HAP-1 (cell line): Measurements from ENCODE around the gene SEC61A1.

ENCODE experiments used
- DNase-seq, 2 experiments: peaks; one replicate each; pipeline ENCODE4 v3.0.0-alpha.2; 2016 to 2020; ENCODE audit warnings: low spot score in 2 of 2
- H3K27me3 ChIP-seq: fragments of 250-450 bp; sonication (Bioruptor Pico); 2 replicates; pipeline ENCODE4 v1.5.1; 2020; ENCODE audit warnings: low read depth, mild to moderate bottlenecking, moderate library complexity
- H3K36me3 ChIP-seq: fragments of 250-450 bp; sonication (Bioruptor Pico); replicated peaks from 2 replicates; pipeline ENCODE4 v1.5.1; 2020; ENCODE audit warnings: mild to moderate bottlenecking
- H3K4me1 ChIP-seq: fragments of 250-450 bp; sonication (Bioruptor Pico); 2 replicates; pipeline ENCODE4 v1.5.1; 2020; ENCODE audit warnings: mild to moderate bottlenecking
- H3K4me3 ChIP-seq: fragments of 250-450 bp; sonication (Bioruptor Pico); 2 replicates; pipeline ENCODE4 v1.5.1; 2020; ENCODE audit warnings: mild to moderate bottlenecking, moderate library complexity
- H3K9me3 ChIP-seq: fragments of 250-450 bp; sonication (Bioruptor Pico); 2 replicates; pipeline ENCODE4 v1.5.1; 2020; ENCODE audit warnings: mild to moderate bottlenecking, moderate library complexity
- in situ Hi-C: fragments of 300-500 bp; cut with MboI; formaldehyde crosslinking; loops from 3 replicates; pipeline ENCODE4 v1.14.3; 2020; ENCODE audit warnings: low sequenced_read_pairs, inconsistent platforms, mixed read lengths

SEC61A1 gene

GRCh38 chr3:128094295-128095151, 42.3 kb downstream of the SEC61A1 start:
- Histone ChIP-seq H3K9me3 (no peaks in the 10 kb centered on the region), H3K4me1 (peaks cover 15% of the 10 kb centered on the region), H3K27me3 (no peaks in the 10 kb centered on the region), H3K4me3 (no peak overlapping the region), H3K36me3 (peaks cover 56% of the 10 kb centered on the region)
- in situ Hi-C loops: loop anchor here (10.0 kb wide), 1 partner anchor 520 kb away; no protein-coding TSS in a partner anchor
- DNase-seq: no peak

GRCh38 chr3:128095222-128095703, 43.0 kb downstream of the SEC61A1 start:
- H3K36me3 ChIP-seq: peaks cover 63% of the 10 kb centered on the region
- no peaks in the 10 kb centered on the region for H3K27me3 ChIP-seq
- in situ Hi-C loops: loop anchor here (10.0 kb wide), 1 partner anchor 520 kb away; no protein-coding TSS in a partner anchor
- H3K9me3 ChIP-seq: no peaks in the 10 kb centered on the region
- peak; percentile 26 to 80 for DNase-seq
- no peak overlapping the region for H3K4me3 ChIP-seq
- H3K4me1 ChIP-seq: peaks cover 15% of the 10 kb centered on the region

GRCh38 chr3:128098234-128098633, 46.0 kb downstream of the SEC61A1 start:
- no peak overlapping the region for H3K4me3 ChIP-seq
- H3K27me3 ChIP-seq: no peaks in the 10 kb centered on the region
- no peaks in the 10 kb centered on the region for H3K4me1 ChIP-seq
- in situ Hi-C loops: loop anchor here (10.0 kb wide), 1 partner anchor 517 kb away; no protein-coding TSS in a partner anchor
- H3K36me3 ChIP-seq: peaks cover 84% of the 10 kb centered on the region
- no peaks in the 10 kb centered on the region for H3K9me3 ChIP-seq
- no peak for DNase-seq

DNA sequence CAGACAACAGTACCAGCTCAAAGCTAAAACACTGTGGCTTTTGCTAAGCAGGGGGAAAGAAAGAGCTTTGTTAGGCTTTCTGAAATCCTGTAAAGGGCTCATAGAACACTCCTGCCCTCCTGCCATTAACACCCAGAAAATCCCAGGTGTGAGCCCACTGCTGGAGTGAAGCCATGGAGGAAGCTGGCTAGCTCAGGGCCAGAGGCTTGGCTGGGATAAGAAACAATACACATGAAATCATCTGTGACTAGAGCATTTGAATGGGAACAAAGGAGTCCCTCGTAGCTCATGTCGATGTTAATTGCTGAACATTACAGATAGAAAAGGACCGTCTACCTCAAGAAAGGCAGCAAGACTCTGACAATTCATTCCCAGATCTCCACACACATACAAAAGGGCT, 47.9 kb downstream of the SEC61A1 start:
- in situ Hi-C loops: no loop called here
- Histone ChIP-seq H3K4me1 (no peaks in the 10 kb centered on the region), H3K4me3 (no peak overlapping the region), H3K36me3 (peaks cover 87% of the 10 kb centered on the region), H3K9me3 (no peaks in the 10 kb centered on the region), H3K27me3 (no peaks in the 10 kb centered on the region)
- no peak for DNase-seq

DNA sequence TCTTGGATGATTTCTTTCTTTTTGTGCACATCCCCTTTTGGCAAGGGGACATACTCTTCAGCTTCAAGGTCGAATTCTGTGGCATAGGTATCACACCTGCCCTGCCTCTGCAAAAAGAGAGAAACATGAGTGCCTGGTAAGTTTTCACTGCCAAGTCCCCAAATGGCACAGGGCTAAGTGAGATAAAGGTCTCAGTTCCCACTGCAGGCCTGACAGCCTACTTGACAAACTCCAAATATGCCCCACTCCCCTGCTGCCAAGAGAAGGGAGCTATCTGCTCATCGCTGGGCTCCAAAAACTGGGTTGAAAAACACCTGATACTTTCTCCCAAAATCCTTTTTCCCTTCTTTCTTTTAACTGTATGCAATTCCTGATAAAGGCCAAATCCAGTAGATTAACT, 48.4 kb downstream of the SEC61A1 start:
- peaks cover 87% of the 10 kb centered on the region for H3K36me3 ChIP-seq
- in situ Hi-C loops: no loop called here
- no peak for DNase-seq
- H3K4me3 ChIP-seq: no peak overlapping the region
- H3K4me1 ChIP-seq: no peaks in the 10 kb centered on the region
- no peaks in the 10 kb centered on the region for H3K27me3 ChIP-seq
- no peaks in the 10 kb centered on the region for H3K9me3 ChIP-seq

- H3K4me1 ChIP-seq: no peaks in the 10 kb centered on the region
- H3K4me3 ChIP-seq: no peak overlapping the region
- DNase-seq: no peak
- H3K36me3 ChIP-seq: peaks cover 82% of the 10 kb centered on the region
- H3K27me3 ChIP-seq: no peaks in the 10 kb centered on the region
- in situ Hi-C loops: no loop called here
- no peaks in the 10 kb centered on the region for H3K9me3 ChIP-seq
Measured at GRCh38 chr3:128103136-128103676, 51.0 kb downstream of the SEC61A1 start.

DNA sequence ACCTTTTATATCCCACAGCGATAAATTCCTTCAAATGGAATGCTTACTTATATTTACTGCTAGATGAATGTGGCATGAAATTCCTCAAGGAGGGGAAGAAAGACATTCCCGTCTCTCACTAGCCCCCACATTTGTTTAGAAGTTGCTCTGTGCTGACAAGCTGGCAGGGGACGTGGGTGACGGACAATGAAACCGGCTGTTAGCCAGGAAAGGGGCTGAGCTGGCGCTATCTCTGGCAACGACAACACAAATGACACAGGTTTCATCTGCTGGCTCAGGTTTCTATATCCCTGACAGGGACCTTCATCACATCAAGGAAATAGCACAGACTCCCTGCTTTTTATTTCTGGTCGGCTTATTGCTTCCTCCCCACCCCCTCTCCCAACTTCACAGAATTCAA, 55.6 kb downstream of the SEC61A1 start:
- peaks cover 84% of the 10 kb centered on the region for H3K36me3 ChIP-seq
- no peaks in the 10 kb centered on the region for H3K9me3 ChIP-seq
- H3K4me3 ChIP-seq: no peak overlapping the region
- in situ Hi-C loops: no loop called here
- no peaks in the 10 kb centered on the region for H3K27me3 ChIP-seq
- no peaks in the 10 kb centered on the region for H3K4me1 ChIP-seq
- DNase-seq: no peak

DNA sequence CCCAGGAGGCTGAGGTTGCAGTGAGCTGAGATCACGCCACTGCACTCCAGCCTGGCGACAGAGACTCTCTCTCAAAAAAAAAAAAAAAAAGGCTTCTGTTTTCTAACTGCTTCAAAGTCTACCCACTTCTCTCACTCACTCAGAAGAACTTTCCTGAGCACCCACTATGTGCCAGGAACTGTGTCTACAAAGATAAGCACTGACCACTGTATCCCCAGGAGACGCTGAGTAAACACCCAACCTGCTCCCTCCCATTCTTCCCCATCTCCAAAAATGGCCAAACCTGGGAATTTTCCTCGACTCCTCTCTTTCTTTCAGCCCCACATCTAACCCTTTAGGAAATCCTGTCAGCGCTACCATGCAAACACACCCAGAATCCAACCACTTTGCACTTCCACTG, 58.9 kb downstream of the SEC61A1 start:
- in situ Hi-C loops: no loop called here
- H3K36me3 ChIP-seq: peaks cover 88% of the 10 kb centered on the region
- H3K4me1 ChIP-seq: no peaks in the 10 kb centered on the region
- no peaks in the 10 kb centered on the region for H3K9me3 ChIP-seq
- H3K27me3 ChIP-seq: no peaks in the 10 kb centered on the region
- no peak overlapping the region for H3K4me3 ChIP-seq
- no peak for DNase-seq

GRCh38 chr3:128112357-128112968, 60.2 kb downstream of the SEC61A1 start:
- H3K4me1 ChIP-seq: no peaks in the 10 kb centered on the region
- H3K9me3 ChIP-seq: no peaks in the 10 kb centered on the region
- peaks cover 83% of the 10 kb centered on the region for H3K36me3 ChIP-seq
- no peak overlapping the region for H3K4me3 ChIP-seq
- no peak for DNase-seq
- in situ Hi-C loops: no loop called here
- H3K27me3 ChIP-seq: no peaks in the 10 kb centered on the region

- Histone ChIP-seq H3K9me3 (no peaks in the 10 kb centered on the region), H3K4me3 (no peak overlapping the region), H3K36me3 (peaks cover 82% of the 10 kb centered on the region), H3K4me1 (no peaks in the 10 kb centered on the region), H3K27me3 (no peaks in the 10 kb centered on the region)
- in situ Hi-C loops: no loop called here
- no peak for DNase-seq
Measured at GRCh38 chr3:128113817-128114794, 61.9 kb downstream of the SEC61A1 start.
